Stimulated activated naive CD8-positive, alpha-beta T cell treated with anti-CD3 and anti-CD28 coated beads, Interleukin-15, Interleukin-2, amounts not matched to agents 100 ng/mL and 50 ng/mL, for 24 hours (primary cell): ENCODE results near the gene NAGS.
"Not testable (repeated sequence)": the region's sequence is repeated elsewhere in the genome, so short reads cannot be mapped to it uniquely, and the experiment has no call there.

Source experiments
- H3K27ac Mint-ChIP-seq: one replicate; pipeline ENCODE4 v1.8.0; 2021; ENCODE audit warnings: mild to moderate bottlenecking, mixed read lengths
- H3K27me3 Mint-ChIP-seq: one replicate; pipeline ENCODE4 v1.8.0; 2021; ENCODE audit warnings: mixed read lengths
- H3K36me3 Mint-ChIP-seq: one replicate; pipeline ENCODE4 v1.8.0; 2021; ENCODE audit warnings: low read depth, mixed read lengths
- H3K4me1 Mint-ChIP-seq: one replicate; pipeline ENCODE4 v1.8.0; 2021; ENCODE audit warnings: low read depth, mixed read lengths
- H3K4me3 Mint-ChIP-seq: one replicate; pipeline ENCODE4 v1.8.0; 2021; ENCODE audit warnings: mild to moderate bottlenecking, mixed read lengths
- H3K9me3 Mint-ChIP-seq: one replicate; pipeline ENCODE4 v1.8.0; 2021; ENCODE audit warnings: mixed read lengths

NAGS gene

DNA sequence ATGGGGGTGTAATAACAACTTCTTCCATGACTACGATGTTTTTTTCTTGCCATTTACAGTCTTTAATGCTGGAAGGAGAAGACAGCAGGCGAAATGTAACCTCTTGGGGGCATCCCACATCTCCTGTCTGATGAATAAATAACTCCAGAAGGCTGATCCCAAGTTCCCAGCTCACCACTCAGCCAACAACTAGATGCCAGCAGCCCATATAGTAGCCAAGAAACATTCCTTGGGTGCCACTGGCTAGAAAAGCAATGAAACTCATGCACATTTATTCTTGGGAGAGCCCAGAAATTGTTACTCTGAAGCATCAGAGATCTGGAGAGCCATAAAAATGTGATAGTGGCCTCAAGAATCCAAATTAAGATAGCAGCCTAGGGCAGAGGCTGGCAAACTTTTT, 33.0 kb downstream of the NAGS start:
- H3K27ac Mint-ChIP-seq = no peak overlapping the region
- H3K4me3 Mint-ChIP-seq = no peak overlapping the region
- peaks cover 62% of the 10 kb centered on the region for H3K36me3 Mint-ChIP-seq
- no peaks in the 10 kb centered on the region for H3K27me3 Mint-ChIP-seq
- H3K9me3 Mint-ChIP-seq = no peaks in the 10 kb centered on the region
- H3K4me1 Mint-ChIP-seq = peaks cover 10% of the 10 kb centered on the region

DNA sequence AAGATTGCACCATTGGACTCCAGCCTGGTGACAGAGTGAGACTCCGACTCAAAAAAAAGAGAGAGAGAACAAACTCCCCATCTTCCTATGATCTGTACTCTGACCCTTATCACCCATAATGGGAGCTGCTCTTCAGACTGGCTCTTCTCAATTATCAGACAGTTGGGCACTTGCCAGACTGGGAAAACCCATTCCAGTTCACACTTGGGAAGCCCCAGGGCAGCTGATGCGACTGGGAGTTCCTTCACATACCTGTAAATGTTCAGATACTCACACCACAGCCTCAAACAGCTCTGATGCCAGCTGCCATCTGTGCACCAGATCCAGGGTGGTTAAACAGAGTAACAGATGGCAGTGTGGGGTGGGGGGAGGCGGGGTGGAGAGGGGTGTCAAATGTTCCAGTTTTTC, 34.2 kb downstream of the NAGS start:
- Mint-ChIP-seq H3K27ac (no peak overlapping the region), H3K9me3 (no peaks in the 10 kb centered on the region), H3K4me3 (no peak overlapping the region), H3K4me1 (peaks cover 14% of the 10 kb centered on the region), H3K36me3 (peaks cover 61% of the 10 kb centered on the region), H3K27me3 (no peaks in the 10 kb centered on the region)

DNA sequence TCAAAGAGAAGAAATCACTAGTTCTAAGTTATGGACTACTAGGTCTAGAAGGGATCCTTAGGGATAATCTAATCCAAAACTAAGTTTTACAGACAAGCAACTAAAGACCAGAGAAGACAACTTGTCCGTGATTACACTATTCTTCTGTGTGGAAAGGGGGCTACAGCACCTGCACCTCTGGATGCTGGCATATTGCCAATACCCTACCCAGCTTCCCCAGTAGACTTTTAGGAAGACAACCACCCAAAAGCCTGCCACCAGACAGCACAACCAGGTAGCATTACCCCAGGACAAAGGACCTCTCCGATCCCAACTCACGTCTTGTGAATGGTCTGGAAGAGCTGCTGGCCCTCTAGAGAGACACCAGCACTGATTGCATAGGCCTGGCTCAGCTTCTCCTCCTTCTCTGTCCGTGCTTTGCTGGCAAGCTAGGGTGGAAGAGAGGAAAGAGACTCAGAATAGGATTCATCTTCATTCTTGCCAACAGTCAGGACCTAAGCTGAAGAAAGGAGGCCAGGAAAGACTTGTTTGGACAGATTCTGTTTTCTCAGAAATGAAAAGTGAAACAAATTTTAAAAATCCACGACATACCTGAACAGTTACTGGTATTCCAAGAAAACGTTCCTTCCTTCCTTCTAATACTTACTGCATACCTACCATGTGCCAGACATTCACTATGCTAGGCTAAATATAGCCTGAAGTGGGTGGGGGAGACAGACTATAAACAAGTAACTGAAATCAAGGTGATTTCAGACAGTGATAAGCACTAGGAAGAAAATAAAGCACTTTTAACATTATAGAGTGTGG, 35.6 kb downstream of the NAGS start:
- H3K36me3 Mint-ChIP-seq = peaks cover 63% of the 10 kb centered on the region
- H3K4me1 Mint-ChIP-seq = peaks cover 11% of the 10 kb centered on the region
- no peak overlapping the region for H3K27ac Mint-ChIP-seq
- no peaks in the 10 kb centered on the region for H3K27me3 Mint-ChIP-seq
- H3K4me3 Mint-ChIP-seq = no peak overlapping the region
- H3K9me3 Mint-ChIP-seq = no peaks in the 10 kb centered on the region

DNA sequence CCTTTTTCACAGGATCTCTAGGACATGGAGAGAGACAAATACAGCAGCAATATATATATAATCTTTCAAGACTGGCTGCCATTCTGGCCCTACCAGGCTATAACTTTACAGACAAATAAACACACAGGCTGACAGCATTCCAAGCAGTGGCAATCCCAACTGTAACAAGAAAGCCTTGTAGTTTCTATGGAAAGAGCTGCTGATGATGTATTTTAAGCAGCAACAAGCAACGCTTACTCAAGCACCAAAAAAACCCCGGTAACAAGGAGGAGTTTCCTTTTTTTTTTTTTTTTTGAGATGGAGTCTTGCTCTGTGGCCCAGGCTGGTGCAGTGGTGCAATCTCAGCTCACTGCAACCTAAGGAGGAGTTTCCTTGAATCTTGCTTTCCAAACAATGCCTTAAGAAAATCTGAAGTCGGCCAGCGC, 38.9 kb downstream of the NAGS start:
- peaks cover 11% of the 10 kb centered on the region for H3K4me1 Mint-ChIP-seq
- H3K9me3 Mint-ChIP-seq = no peaks in the 10 kb centered on the region
- no peak overlapping the region for H3K4me3 Mint-ChIP-seq
- H3K27me3 Mint-ChIP-seq = no peaks in the 10 kb centered on the region
- peaks cover 54% of the 10 kb centered on the region for H3K36me3 Mint-ChIP-seq
- no peak overlapping the region for H3K27ac Mint-ChIP-seq

DNA sequence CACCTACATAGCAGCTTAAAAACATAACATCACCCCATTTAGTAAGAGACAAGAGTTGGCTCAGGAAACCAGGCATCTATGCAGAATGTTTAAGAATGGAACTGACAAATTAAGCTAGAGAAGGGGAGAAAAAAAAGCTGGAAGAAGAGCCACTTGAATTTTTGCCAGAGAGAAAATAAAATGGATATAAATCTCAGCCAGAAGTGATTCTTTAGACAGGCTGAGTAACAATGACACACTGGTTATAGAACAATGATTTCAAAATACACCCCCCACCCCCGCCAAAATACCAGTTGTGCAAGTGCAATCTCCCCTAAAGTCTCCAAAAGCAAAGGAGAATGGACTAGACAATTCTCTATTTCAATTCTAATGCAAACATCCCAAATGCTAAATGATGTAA, 39.6 kb downstream of the NAGS start:
- peaks cover 54% of the 10 kb centered on the region for H3K36me3 Mint-ChIP-seq
- H3K27ac Mint-ChIP-seq = no peak overlapping the region
- H3K9me3 Mint-ChIP-seq = no peaks in the 10 kb centered on the region
- no peaks in the 10 kb centered on the region for H3K27me3 Mint-ChIP-seq
- peaks cover 11% of the 10 kb centered on the region for H3K4me1 Mint-ChIP-seq
- H3K4me3 Mint-ChIP-seq = no peak overlapping the region

DNA sequence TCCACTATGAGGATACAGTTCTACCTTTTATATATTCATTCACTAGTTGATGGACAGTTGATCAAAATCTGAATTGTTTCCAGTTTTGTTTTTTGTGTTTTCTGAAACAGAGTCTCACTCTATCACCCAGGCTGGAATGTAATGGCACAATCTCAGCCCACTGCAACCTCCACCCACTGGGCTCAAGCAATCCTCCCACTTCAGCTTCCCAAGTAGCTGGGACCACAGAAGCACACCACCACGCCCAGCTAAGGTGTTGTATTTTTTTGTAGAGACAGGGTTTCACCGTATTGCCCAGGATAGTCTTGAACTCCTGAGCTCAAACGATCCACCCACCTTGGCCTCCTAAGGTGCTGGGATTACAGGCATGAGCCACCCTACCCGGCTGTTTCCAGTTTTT, 41.1 kb downstream of the NAGS start:
- Mint-ChIP-seq H3K4me3 (no peak overlapping the region), H3K27me3 (no peaks in the 10 kb centered on the region), H3K4me1 (peaks cover 11% of the 10 kb centered on the region), H3K36me3 (peaks cover 50% of the 10 kb centered on the region), H3K9me3 (no peaks in the 10 kb centered on the region), H3K27ac (no peak overlapping the region)

DNA sequence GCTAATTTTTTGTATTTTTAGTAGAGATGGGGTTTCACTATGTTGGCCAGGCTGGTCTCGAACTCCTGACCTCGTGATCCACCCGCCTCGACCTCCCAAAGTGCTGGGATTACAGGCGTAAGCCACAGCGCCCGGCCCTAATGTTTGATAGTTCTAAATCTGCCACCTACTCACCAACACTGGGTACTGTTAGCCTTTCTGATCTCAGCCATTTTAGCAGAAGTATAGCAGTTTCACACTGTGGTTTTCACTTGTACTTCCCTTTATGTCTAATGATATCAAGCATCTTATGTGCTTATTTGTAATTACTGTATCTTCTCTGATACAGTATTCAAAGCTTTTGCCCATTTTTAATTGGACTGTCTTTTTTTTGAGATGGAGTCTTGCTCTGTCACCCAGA, 42.5 kb downstream of the NAGS start:
- not testable (repeated sequence) for H3K27me3 Mint-ChIP-seq, H3K27ac Mint-ChIP-seq, H3K4me1 Mint-ChIP-seq, H3K4me3 Mint-ChIP-seq, H3K9me3 Mint-ChIP-seq
- H3K36me3 Mint-ChIP-seq = peaks cover 40% of the 10 kb centered on the region

DNA sequence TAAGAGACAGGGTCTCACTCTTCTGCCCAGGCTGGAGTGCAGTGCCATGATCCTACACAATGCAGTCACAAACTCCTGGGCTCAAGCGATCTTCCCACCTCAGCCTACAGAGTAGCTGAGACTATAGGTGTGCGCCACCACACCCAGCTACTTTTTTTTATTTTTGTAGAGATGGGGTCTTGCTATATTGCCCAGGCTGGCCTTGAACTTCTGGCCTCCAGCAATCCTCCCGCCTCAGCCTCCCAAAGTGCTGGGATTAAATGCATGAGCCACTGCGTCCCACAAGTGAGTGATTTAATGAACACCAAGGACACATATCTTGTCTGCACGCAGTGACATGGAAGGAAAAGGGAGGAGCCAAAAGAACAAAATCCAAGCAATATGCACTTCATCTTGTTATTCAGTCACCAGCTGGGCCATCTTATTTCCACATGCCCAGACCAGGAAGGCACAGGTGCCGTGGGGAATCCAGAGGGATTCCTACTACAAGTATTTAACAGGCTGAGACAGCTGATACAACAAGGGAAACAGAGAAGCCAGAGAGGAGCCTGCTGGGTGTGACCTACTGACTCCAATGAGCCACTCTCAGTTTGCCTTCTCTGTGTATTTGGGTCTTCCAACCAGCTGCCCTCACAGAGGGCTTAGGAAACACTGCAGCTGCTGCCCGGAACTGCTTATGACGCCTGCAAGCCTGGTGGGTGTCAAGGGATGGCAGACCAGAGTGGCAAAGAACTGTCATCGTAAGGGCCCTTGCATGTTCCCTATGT, 45.1 kb downstream of the NAGS start:
- H3K27ac Mint-ChIP-seq = no peak overlapping the region
- H3K9me3 Mint-ChIP-seq = no peaks in the 10 kb centered on the region
- no peak overlapping the region for H3K4me3 Mint-ChIP-seq
- peaks cover 2% of the 10 kb centered on the region for H3K4me1 Mint-ChIP-seq
- H3K27me3 Mint-ChIP-seq = no peaks in the 10 kb centered on the region
- peaks cover 44% of the 10 kb centered on the region for H3K36me3 Mint-ChIP-seq

DNA sequence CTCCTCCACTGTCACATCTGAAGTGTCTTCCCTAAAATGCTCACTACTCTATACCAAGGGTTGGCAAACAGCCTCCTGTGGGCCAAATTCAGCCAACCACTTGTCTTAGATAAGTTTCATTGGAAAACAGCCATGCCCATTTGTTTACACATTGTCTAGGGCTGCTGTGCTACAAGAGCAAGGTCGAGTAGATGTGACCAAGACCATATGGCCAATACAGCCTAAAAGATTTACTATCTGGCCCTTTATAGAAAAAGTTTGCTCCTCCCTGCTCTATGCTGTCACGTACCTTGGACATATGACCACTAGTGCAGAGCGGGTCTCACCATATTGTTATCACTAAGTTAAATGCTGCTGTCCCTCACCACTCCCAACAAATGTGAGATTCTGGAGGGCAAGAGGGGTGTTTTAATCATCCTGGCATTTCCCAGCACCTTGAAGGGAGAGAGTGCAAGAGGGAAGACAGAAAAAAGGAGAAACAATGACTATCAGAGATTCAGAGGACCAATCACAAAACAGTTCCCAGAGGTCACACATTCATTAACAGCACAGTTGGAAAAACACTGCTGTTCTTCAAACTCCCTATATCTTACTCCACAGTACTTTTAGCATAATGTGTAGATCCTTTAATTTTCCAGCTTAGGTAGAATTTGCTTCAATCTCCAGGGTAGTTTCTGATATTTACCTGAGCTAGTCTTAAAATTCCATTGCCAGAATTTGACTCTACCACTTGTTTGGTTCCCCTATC, 48.9 kb downstream of the NAGS start:
- Mint-ChIP-seq H3K9me3 (no peaks in the 10 kb centered on the region), H3K27ac (no peak overlapping the region), H3K27me3 (no peaks in the 10 kb centered on the region), H3K36me3 (peaks cover 32% of the 10 kb centered on the region), H3K4me3 (no peak overlapping the region), H3K4me1 (peaks cover 6% of the 10 kb centered on the region)
